ENCODE data around the gene WDR62. TPM values are rescaled to one million over a fixed set of nuclear protein-coding genes. Genes with fewer than 3 reads are reported as not detected.
A peak's percentile ranks its signal among the peaks of the same experiment; 100 is the strongest.

The WDR62 gene
- total RNA-seq, 2 donors from 2014 or later: 23.5 to 34.4 TPM

GRCh38 chr19:36112678-36113077 lies 58.0 kb downstream of the WDR62 start:
- Mint-ChIP-seq H3K36me3 (ENCODE audit: low read depth) (peaks cover 30% of the 10 kb centered on the region), H3K27me3 (ENCODE audit: insufficient read depth) (no peaks in the 10 kb centered on the region), H3K9me3 (no peaks in the 10 kb centered on the region), H3K4me1 (peaks cover 13% of the 10 kb centered on the region), H3K4me3 (peak overlapping the region; percentile 94), H3K27ac (peak overlapping the region; percentile 2)
- DNase-seq: no peak
- Histone ChIP-seq H3K9me3 (ENCODE audit: control insufficient read depth, low read length) (no peaks in the 10 kb centered on the region), H3K9ac (ENCODE audit: extremely low read depth, low read length, poor library complexity, severe bottlenecking) (no peak overlapping the region), H3K4me1 (ENCODE audit: control insufficient read depth, insufficient read depth, low read length) (no peaks in the 10 kb centered on the region), H3K27ac (ENCODE audit: low read depth, low read length) (no peak overlapping the region), H3K4me3 (ENCODE audit: low read length) (no peak overlapping the region), H3K27me3 (ENCODE audit: control insufficient read depth, insufficient read depth, low read length, poor library complexity, severe bottlenecking) (no peaks in the 10 kb centered on the region), H3K36me3 (ENCODE audit: control insufficient read depth, insufficient read depth, low read length) (peaks cover 22% of the 10 kb centered on the region)
- WGBS, 2 experiments (ENCODE audit: insufficient coverage in 1 of 2, insufficient read length in 1 of 2): 95 to 96% methylated on average over 8 to 10 of the region's 10 CpGs
- TF ChIP-seq, protein P1, sequence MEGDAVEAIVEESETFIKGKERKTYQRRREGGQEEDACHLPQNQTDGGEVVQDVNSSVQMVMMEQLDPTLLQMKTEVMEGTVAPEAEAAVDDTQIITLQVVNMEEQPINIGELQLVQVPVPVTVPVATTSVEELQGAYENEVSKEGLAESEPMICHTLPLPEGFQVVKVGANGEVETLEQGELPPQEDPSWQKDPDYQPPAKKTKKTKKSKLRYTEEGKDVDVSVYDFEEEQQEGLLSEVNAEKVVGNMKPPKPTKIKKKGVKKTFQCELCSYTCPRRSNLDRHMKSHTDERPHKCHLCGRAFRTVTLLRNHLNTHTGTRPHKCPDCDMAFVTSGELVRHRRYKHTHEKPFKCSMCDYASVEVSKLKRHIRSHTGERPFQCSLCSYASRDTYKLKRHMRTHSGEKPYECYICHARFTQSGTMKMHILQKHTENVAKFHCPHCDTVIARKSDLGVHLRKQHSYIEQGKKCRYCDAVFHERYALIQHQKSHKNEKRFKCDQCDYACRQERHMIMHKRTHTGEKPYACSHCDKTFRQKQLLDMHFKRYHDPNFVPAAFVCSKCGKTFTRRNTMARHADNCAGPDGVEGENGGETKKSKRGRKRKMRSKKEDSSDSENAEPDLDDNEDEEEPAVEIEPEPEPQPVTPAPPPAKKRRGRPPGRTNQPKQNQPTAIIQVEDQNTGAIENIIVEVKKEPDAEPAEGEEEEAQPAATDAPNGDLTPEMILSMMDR (conservative IDR thresholded peaks at IDR 0.05): no peak

GRCh38 chr19:36113425-36113824 lies 58.7 kb downstream of the WDR62 start:
- no peaks in the 10 kb centered on the region for H3K27me3 Mint-ChIP-seq (ENCODE audit: insufficient read depth)
- H3K27ac Mint-ChIP-seq: no peak overlapping the region
- DNase-seq: no peak
- H3K4me1 ChIP-seq (ENCODE audit: control insufficient read depth, insufficient read depth, low read length): no peaks in the 10 kb centered on the region
- no peaks in the 10 kb centered on the region for H3K9me3 ChIP-seq (ENCODE audit: control insufficient read depth, low read length)
- TF ChIP-seq, protein P1 (conservative IDR thresholded peaks at IDR 0.05): no peak
- no peaks in the 10 kb centered on the region for H3K27me3 ChIP-seq (ENCODE audit: control insufficient read depth, insufficient read depth, low read length, poor library complexity, severe bottlenecking)
- no peak overlapping the region for H3K9ac ChIP-seq (ENCODE audit: extremely low read depth, low read length, poor library complexity, severe bottlenecking)
- peaks cover 22% of the 10 kb centered on the region for H3K36me3 ChIP-seq (ENCODE audit: control insufficient read depth, insufficient read depth, low read length)
- peak overlapping the region; percentile 97 for H3K4me3 ChIP-seq (ENCODE audit: low read length)
- H3K9me3 Mint-ChIP-seq: no peaks in the 10 kb centered on the region
- peak overlapping the region; percentile 94 for H3K4me3 Mint-ChIP-seq
- WGBS, 2 experiments (ENCODE audit: insufficient coverage in 1 of 2, insufficient read length in 1 of 2): 95 to 96% methylated on average over 32 to 34 of the region's 34 CpGs
- H3K4me1 Mint-ChIP-seq: peaks cover 13% of the 10 kb centered on the region
- no peak overlapping the region for H3K27ac ChIP-seq (ENCODE audit: low read depth, low read length)
- H3K36me3 Mint-ChIP-seq (ENCODE audit: low read depth): peaks cover 35% of the 10 kb centered on the region

- peak overlapping the region; percentile 97 for H3K27ac Mint-ChIP-seq
- no peak overlapping the region for H3K27ac ChIP-seq (ENCODE audit: low read depth, low read length)
Observed at GRCh38 chr19:36113894-36114720, 59.4 kb downstream of the WDR62 start.

More at GRCh38 chr19:36113894-36114720, 59.4 kb downstream of the WDR62 start:
- TF ChIP-seq, protein P1 (conservative IDR thresholded peaks at IDR 0.05): peak; percentile 63
- no peaks in the 10 kb centered on the region for H3K9me3 Mint-ChIP-seq
- H3K4me1 Mint-ChIP-seq: peaks cover 13% of the 10 kb centered on the region
- H3K4me3 Mint-ChIP-seq: peak overlapping the region; percentile 94
- no peaks in the 10 kb centered on the region for H3K27me3 ChIP-seq (ENCODE audit: control insufficient read depth, insufficient read depth, low read length, poor library complexity, severe bottlenecking)
- H3K9ac ChIP-seq (ENCODE audit: extremely low read depth, low read length, poor library complexity, severe bottlenecking): peak overlapping the region; percentile 82
- no peaks in the 10 kb centered on the region for H3K4me1 ChIP-seq (ENCODE audit: control insufficient read depth, insufficient read depth, low read length)
- peaks cover 28% of the 10 kb centered on the region for H3K36me3 ChIP-seq (ENCODE audit: control insufficient read depth, insufficient read depth, low read length)
- no peaks in the 10 kb centered on the region for H3K27me3 Mint-ChIP-seq (ENCODE audit: insufficient read depth)
- peak overlapping the region; percentile 97 for H3K4me3 ChIP-seq (ENCODE audit: low read length)
- H3K36me3 Mint-ChIP-seq (ENCODE audit: low read depth): peaks cover 35% of the 10 kb centered on the region
- peak; percentile 82 for DNase-seq
- 12 to 18% methylated on average over 21 to 48 of the region's 48 CpGs for WGBS, 2 experiments (ENCODE audit: insufficient coverage in 1 of 2, insufficient read length in 1 of 2)
- no peaks in the 10 kb centered on the region for H3K9me3 ChIP-seq (ENCODE audit: control insufficient read depth, low read length)
